ENCODE results near the gene TEP1.

GRCh38 chr14:20421267-20421666, 8.0 kb upstream of the TEP1 start:
- TF ChIP-seq NRL (CRISPR knock-in tag; IDR thresholded peaks at IDR 0.05; ENCODE audit: borderline replicate concordance) (no peak), POLR2A (IDR thresholded peaks at IDR 0.05; ENCODE audit: insufficient read depth in 1 of 2, low read depth in 2 of 2, low read length in 2 of 2) (no peak), CHD2 (IDR thresholded peaks at IDR 0.05; ENCODE audit: low read depth, low read length) (no peak), NFE2L1 (CRISPR knock-in tag; IDR thresholded peaks at IDR 0.05; ENCODE audit: borderline replicate concordance) (no peak), ZNF776 (CRISPR knock-in tag; IDR thresholded peaks at IDR 0.05) (no peak), HOXA7 (CRISPR knock-in tag; IDR thresholded peaks at IDR 0.05) (no peak), CREBL2 (CRISPR knock-in tag; IDR thresholded peaks at IDR 0.05; ENCODE audit: borderline replicate concordance) (no peak), SCMH1 (CRISPR knock-in tag; IDR thresholded peaks at IDR 0.05; ENCODE audit: borderline replicate concordance) (no peak)
- TF ChIP-seq, protein P1, sequence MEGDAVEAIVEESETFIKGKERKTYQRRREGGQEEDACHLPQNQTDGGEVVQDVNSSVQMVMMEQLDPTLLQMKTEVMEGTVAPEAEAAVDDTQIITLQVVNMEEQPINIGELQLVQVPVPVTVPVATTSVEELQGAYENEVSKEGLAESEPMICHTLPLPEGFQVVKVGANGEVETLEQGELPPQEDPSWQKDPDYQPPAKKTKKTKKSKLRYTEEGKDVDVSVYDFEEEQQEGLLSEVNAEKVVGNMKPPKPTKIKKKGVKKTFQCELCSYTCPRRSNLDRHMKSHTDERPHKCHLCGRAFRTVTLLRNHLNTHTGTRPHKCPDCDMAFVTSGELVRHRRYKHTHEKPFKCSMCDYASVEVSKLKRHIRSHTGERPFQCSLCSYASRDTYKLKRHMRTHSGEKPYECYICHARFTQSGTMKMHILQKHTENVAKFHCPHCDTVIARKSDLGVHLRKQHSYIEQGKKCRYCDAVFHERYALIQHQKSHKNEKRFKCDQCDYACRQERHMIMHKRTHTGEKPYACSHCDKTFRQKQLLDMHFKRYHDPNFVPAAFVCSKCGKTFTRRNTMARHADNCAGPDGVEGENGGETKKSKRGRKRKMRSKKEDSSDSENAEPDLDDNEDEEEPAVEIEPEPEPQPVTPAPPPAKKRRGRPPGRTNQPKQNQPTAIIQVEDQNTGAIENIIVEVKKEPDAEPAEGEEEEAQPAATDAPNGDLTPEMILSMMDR (CRISPR knock-in tag; IDR thresholded peaks at IDR 0.05) = no peak
- TF ChIP-seq, protein P2, sequence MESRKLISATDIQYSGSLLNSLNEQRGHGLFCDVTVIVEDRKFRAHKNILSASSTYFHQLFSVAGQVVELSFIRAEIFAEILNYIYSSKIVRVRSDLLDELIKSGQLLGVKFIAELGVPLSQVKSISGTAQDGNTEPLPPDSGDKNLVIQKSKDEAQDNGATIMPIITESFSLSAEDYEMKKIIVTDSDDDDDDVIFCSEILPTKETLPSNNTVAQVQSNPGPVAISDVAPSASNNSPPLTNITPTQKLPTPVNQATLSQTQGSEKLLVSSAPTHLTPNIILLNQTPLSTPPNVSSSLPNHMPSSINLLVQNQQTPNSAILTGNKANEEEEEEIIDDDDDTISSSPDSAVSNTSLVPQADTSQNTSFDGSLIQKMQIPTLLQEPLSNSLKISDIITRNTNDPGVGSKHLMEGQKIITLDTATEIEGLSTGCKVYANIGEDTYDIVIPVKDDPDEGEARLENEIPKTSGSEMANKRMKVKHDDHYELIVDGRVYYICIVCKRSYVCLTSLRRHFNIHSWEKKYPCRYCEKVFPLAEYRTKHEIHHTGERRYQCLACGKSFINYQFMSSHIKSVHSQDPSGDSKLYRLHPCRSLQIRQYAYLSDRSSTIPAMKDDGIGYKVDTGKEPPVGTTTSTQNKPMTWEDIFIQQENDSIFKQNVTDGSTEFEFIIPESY (CRISPR knock-in tag; IDR thresholded peaks at IDR 0.05) = no peak
